Hepatocyte (in vitro differentiated cells): ENCODE data around the gene CXCR5. TPM values are rescaled to one million over a fixed set of nuclear protein-coding genes. Genes with fewer than 3 reads are reported as not detected.

Experiments
- DNase-seq: peaks from one replicate; pipeline ENCODE4 v3.0.0-alpha.2; 2016; ENCODE audit warnings: low spot score
- H2AFZ ChIP-seq: fragments of 200-600 bp; sonication (generic); 2 replicates; pipeline ENCODE4 v1.6.0; 2016; ENCODE audit warnings: antibody characterized with exemption, mild to moderate bottlenecking
- H3K27ac ChIP-seq: fragments of 200-600 bp; sonication (generic); 2 replicates; pipeline ENCODE4 v1.5.1; 2016; ENCODE audit warnings: mild to moderate bottlenecking
- H3K27me3 ChIP-seq: fragments of 200-600 bp; sonication (generic); 2 replicates; pipeline ENCODE4 v1.6.1; 2016
- H3K36me3 ChIP-seq: fragments of 200-600 bp; sonication (generic); replicated peaks from 2 replicates; pipeline ENCODE4 v1.5.1; 2016; ENCODE audit warnings: low read depth; ENCODE audit not compliant: insufficient read depth
- H3K4me1 ChIP-seq: fragments of 200-600 bp; sonication (generic); 2 replicates; pipeline ENCODE4 v1.5.1; 2016; ENCODE audit warnings: mild to moderate bottlenecking, moderate library complexity; ENCODE audit not compliant: insufficient read depth
- H3K4me2 ChIP-seq: fragments of 200-600 bp; sonication (generic); 2 replicates; pipeline ENCODE4 v1.6.0; 2016
- H3K4me3 ChIP-seq: fragments of 200-600 bp; sonication (generic); 2 replicates; pipeline ENCODE4 v1.5.1; 2016; ENCODE audit warnings: mild to moderate bottlenecking
- H3K79me2 ChIP-seq: fragments of 200-600 bp; sonication (generic); 2 replicates; pipeline ENCODE4 v1.6.0; 2017; ENCODE audit warnings: mild to moderate bottlenecking
- H3K9me2 ChIP-seq: fragments of 200-600 bp; sonication (generic); replicated peaks from 2 replicates; pipeline ENCODE4 v1.6.0; 2017; ENCODE audit warnings: mild to moderate bottlenecking; ENCODE audit not compliant: insufficient read depth
- H3K9me3 ChIP-seq: fragments of 200-600 bp; sonication (generic); 2 replicates; pipeline ENCODE4 v1.5.1; 2016; ENCODE audit warnings: low read depth, mild to moderate bottlenecking
- H4K20me1 ChIP-seq: fragments of 200-600 bp; sonication (generic); 2 replicates; pipeline ENCODE4 v1.6.0; 2016; ENCODE audit warnings: mild to moderate bottlenecking; ENCODE audit not compliant: insufficient read depth, poor library complexity, severe bottlenecking
- EZH2 ChIP-seq: fragments of 200-600 bp; sonication (generic); IDR thresholded peaks from 2 replicates; pipeline ENCODE4 v1.6.1; 2016; ENCODE audit warnings: antibody characterized with exemption, mild to moderate bottlenecking, borderline replicate concordance
- EZH2phosphoT487 ChIP-seq: fragments of 200-600 bp; sonication (generic); IDR thresholded peaks from one replicate; pipeline ENCODE4 v1.6.1; 2018; ENCODE audit warnings: antibody characterized with exemption, mild to moderate bottlenecking, low read depth, moderate library complexity; ENCODE audit not compliant: unreplicated experiment, severe bottlenecking
- WGBS: methylation state at CpG from one replicate; pipeline ENCODE4 v1.1.6; 2016; ENCODE audit warnings: low lambda C conversion rate; ENCODE audit errors: missing lambda C conversion rate; 5-methylcytosine and 5-hydroxymethylcytosine counted together
- polyA plus RNA-seq: library from polyadenylated mRNA; unstranded; fragments of >200 nt; fragmentation: Nextera tagmentation; extraction: Ambion mirVana; gene quantifications from 2 replicates; pipeline ENCODE4 v1.2.1, GENCODE V29; 2016
- total RNA-seq: library from RNA; depleted of rRNA; stranded (reverse); fragments of >200 nt; gene quantifications from 2 replicates; pipeline ENCODE4 v1.2.3, GENCODE V29; 2014
- TF ChIP-seq, protein P1 (sequence below): fragments of 200-600 bp; sonication (generic); IDR thresholded peaks from 2 replicates; pipeline ENCODE4 v1.5.1; 2016; ENCODE audit warnings: antibody characterized with exemption, mild to moderate bottlenecking; ENCODE audit not compliant: poor library complexity

Gene CXCR5
- total and polyA plus RNA-seq, 2 experiments from 2014 or later = 0.11 TPM; not detected in 1

DNA sequence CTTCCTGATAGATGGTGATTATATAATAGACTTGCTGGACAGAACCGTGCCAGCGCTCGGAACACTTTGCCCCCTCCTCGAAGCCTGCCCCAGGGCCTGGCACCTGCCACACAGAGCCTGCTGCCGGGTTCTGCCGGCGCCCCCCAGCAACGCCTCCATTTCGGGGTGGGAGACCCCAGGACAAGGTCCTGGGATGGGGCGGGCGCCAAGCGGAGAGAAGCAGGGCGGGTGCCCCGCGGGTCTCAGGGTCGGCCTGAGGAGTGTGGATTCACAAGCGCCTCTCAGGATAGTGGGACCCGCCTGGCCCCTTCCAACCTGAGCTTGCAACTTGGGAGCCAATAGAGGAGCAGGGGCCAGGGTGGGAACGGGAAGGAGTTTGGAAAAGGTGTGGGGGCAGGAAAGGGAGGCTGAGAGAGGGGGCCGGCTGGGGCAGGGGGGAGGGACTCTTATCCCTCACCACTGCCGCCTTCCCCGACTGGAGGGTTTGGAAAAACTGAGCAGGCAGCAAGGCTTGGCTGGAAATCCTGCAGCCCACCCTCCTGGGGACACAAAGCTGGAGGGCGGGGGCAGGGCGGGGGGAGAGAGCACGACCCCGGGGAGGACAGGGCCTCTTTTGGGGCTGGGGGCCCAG lies 45.3 kb downstream of the CXCR5 start:
- H3K36me3 ChIP-seq = no peaks in the 10 kb centered on the region
- H3K27ac ChIP-seq = peak overlapping the region; percentile 98
- no peaks in the 10 kb centered on the region for H3K9me3 ChIP-seq
- peaks cover 23% of the 10 kb centered on the region for H3K79me2 ChIP-seq
- no peaks in the 10 kb centered on the region for H3K9me2 ChIP-seq
- H2AFZ ChIP-seq = peak overlapping the region; percentile 70
- peak; percentile 84 for DNase-seq
- no peaks in the 10 kb centered on the region for H4K20me1 ChIP-seq
- TF ChIP-seq, protein P1, sequence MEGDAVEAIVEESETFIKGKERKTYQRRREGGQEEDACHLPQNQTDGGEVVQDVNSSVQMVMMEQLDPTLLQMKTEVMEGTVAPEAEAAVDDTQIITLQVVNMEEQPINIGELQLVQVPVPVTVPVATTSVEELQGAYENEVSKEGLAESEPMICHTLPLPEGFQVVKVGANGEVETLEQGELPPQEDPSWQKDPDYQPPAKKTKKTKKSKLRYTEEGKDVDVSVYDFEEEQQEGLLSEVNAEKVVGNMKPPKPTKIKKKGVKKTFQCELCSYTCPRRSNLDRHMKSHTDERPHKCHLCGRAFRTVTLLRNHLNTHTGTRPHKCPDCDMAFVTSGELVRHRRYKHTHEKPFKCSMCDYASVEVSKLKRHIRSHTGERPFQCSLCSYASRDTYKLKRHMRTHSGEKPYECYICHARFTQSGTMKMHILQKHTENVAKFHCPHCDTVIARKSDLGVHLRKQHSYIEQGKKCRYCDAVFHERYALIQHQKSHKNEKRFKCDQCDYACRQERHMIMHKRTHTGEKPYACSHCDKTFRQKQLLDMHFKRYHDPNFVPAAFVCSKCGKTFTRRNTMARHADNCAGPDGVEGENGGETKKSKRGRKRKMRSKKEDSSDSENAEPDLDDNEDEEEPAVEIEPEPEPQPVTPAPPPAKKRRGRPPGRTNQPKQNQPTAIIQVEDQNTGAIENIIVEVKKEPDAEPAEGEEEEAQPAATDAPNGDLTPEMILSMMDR = no peak
- TF ChIP-seq EZH2 (no peak), EZH2phosphoT487 (no peak)
- peak overlapping the region; percentile 73 for H3K4me3 ChIP-seq
- under 1% methylated on average over 18 of the region's 26 CpGs for WGBS
- H3K4me2 ChIP-seq = peak overlapping the region; percentile 92
- peaks cover 28% of the 10 kb centered on the region for H3K4me1 ChIP-seq
- H3K27me3 ChIP-seq = no peaks in the 10 kb centered on the region

DNA sequence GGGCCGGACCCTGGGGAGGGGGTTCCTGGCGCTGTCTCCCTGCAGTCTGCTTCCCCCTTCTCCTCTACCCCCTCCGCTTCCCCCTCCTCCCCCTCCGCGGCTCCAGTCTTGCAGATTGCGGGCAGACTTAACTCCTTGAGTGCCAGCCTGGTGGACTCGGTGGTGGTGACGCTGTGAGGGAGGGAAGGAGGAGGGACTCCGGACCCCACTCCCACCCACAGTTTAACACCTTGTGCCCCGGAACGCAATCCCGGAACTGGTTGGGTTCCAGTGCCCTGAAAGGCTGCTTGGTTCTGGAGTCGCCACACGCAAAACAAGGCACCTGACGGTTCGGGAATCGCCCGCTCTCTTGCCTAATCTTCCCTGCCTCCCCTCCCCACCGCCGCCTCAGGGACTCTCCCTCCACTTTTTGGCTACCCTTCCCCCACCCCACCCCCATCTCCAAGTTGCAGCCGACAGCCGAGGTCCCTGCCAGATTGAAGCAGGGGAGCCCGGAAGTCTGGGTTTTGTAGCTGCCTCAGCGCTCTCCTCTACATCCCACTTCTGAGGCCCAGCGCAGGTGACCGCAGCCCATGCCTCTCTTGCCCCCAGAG lies 45.9 kb downstream of the CXCR5 start:
- no peak for TF ChIP-seq EZH2
- TF ChIP-seq, protein P1 = no peak
- no peak for TF ChIP-seq EZH2phosphoT487

DNA sequence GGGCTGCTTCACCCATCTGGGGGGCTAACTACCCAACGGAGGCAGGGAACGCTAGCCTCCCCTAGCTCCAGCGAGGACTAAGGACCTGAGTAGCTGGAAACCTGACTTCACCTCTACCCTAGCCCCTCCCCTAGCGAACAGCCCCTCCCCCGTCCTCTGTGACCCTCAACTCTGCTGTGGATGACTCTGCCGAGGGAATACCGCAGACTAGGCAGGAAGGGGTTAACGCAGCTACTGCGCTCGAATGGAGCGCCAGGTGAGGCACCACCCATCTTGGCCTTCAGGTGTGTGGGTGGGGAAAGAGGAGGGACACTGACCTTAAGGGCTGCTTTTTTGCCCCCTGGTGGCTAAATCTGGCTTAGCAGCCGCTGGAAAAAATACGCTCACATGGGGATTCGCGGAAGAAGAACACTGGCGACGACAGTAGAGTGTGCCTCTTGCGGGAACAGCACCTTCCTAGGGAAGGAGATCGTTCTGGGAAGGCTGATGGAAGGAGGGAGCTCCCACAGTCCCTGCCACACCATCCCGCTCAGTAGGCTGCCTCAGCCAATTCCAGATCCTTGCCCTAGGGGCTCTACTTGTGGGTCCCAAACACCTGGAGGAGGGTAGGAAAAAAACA lies 46.5 kb downstream of the CXCR5 start:
- Histone ChIP-seq H3K79me2 (peaks cover 11% of the 10 kb centered on the region), H3K9me2 (no peaks in the 10 kb centered on the region), H3K9me3 (no peaks in the 10 kb centered on the region), H3K27ac (peak overlapping the region; percentile 98), H2AFZ (no peak overlapping the region), H4K20me1 (no peaks in the 10 kb centered on the region), H3K4me2 (peak overlapping the region; percentile 92), H3K4me1 (peaks cover 28% of the 10 kb centered on the region), H3K36me3 (no peaks in the 10 kb centered on the region), H3K27me3 (no peaks in the 10 kb centered on the region), H3K4me3 (peak overlapping the region; percentile 73)
- DNase-seq = peak; percentile 95
- TF ChIP-seq EZH2 = no peak
- TF ChIP-seq, protein P1 = peak; percentile 93
- under 1% methylated on average over 18 of the region's 20 CpGs for WGBS

More for the DNA sequence above, 45.9 kb downstream of the CXCR5 start:
- H4K20me1 ChIP-seq = no peaks in the 10 kb centered on the region
- peaks cover 17% of the 10 kb centered on the region for H3K79me2 ChIP-seq
- peak overlapping the region; percentile 98 for H3K27ac ChIP-seq
- no peak overlapping the region for H2AFZ ChIP-seq
- no peaks in the 10 kb centered on the region for H3K9me3 ChIP-seq
- peak overlapping the region; percentile 73 for H3K4me3 ChIP-seq
- peaks cover 28% of the 10 kb centered on the region for H3K4me1 ChIP-seq
- H3K27me3 ChIP-seq = no peaks in the 10 kb centered on the region
- H3K36me3 ChIP-seq = no peaks in the 10 kb centered on the region
- H3K4me2 ChIP-seq = peak overlapping the region; percentile 92
- WGBS = 0% methylated on average over 12 of the region's 26 CpGs
- H3K9me2 ChIP-seq = no peaks in the 10 kb centered on the region
- peak; percentile 93 for DNase-seq
